KMS-11 (cell line): ENCODE results near the gene COL6A2.

Experiments
- H2AFZ ChIP-seq: fragments of 200-600 bp; sonication (generic); 2 replicates; pipeline ENCODE4 v1.6.1; 2016; ENCODE audit warnings: antibody characterized with exemption, mixed run types, low read depth
- H3K27ac ChIP-seq: fragments of 200-600 bp; sonication (generic); 2 replicates; pipeline ENCODE4 v1.6.1; 2016; ENCODE audit warnings: mild to moderate bottlenecking, mixed run types
- H3K27me3 ChIP-seq: fragments of 200-600 bp; sonication (generic); 2 replicates; pipeline ENCODE4 v1.6.1; 2017; ENCODE audit warnings: mild to moderate bottlenecking, low read depth, mixed run types, moderate library complexity; ENCODE audit not compliant: insufficient read depth
- H3K36me3 ChIP-seq: fragments of 200-600 bp; sonication (generic); 2 replicates; pipeline ENCODE4 v1.6.1; 2017; ENCODE audit warnings: mild to moderate bottlenecking, mixed run types; ENCODE audit not compliant: insufficient read depth
- H3K4me1 ChIP-seq: fragments of 200-600 bp; sonication (generic); 2 replicates; pipeline ENCODE4 v1.6.1; 2016; ENCODE audit warnings: mild to moderate bottlenecking, low read depth, mixed run types; ENCODE audit not compliant: poor library complexity, severe bottlenecking
- H3K4me2 ChIP-seq: fragments of 200-600 bp; sonication (generic); 2 replicates; pipeline ENCODE4 v1.7.0; 2016; ENCODE audit warnings: mild to moderate bottlenecking, mixed run types
- H3K4me3 ChIP-seq: fragments of 200-600 bp; sonication (generic); IDR thresholded peaks from 2 replicates; pipeline ENCODE4 v1.6.1; 2017; ENCODE audit warnings: low read depth, low read length, mixed read lengths; ENCODE audit not compliant: insufficient read depth
- H3K79me2 ChIP-seq: fragments of 200-600 bp; sonication (generic); 2 replicates; pipeline ENCODE4 v1.6.1; 2016; ENCODE audit warnings: low read depth, mixed run types; ENCODE audit not compliant: insufficient read depth
- H3K9ac ChIP-seq: fragments of 200-600 bp; sonication (generic); 2 replicates; pipeline ENCODE4 v1.6.1; 2016; ENCODE audit warnings: mild to moderate bottlenecking, mixed run types
- H4K20me1 ChIP-seq: fragments of 200-600 bp; sonication (generic); 2 replicates; pipeline ENCODE4 v1.6.1; 2016; ENCODE audit warnings: mild to moderate bottlenecking, mixed run types; ENCODE audit not compliant: insufficient read depth
- CTCF ChIP-seq: fragments of 200-600 bp; sonication (generic); conservative IDR thresholded peaks from 2 replicates; pipeline ENCODE4 v1.6.1; 2017; ENCODE audit warnings: low read depth, mild to moderate bottlenecking, antibody characterized with exemption, low read length, moderate library complexity, mixed read lengths

Gene COL6A2

GRCh38 chr21:46153247-46154154 lies 55.6 kb downstream of the COL6A2 start:
- Histone ChIP-seq H3K79me2 (no peaks in the 10 kb centered on the region), H3K4me1 (no peaks in the 10 kb centered on the region), H2AFZ (no peak overlapping the region), H3K4me2 (no peak overlapping the region), H3K36me3 (no peaks in the 10 kb centered on the region), H3K27ac (no peak overlapping the region), H3K4me3 (no peak overlapping the region), H4K20me1 (no peaks in the 10 kb centered on the region), H3K27me3 (no peaks in the 10 kb centered on the region), H3K9ac (no peak overlapping the region)
- TF ChIP-seq CTCF: peak; percentile 48

GRCh38 chr21:46154155-46154954 lies 56.4 kb downstream of the COL6A2 start:
- H2AFZ ChIP-seq: no peak overlapping the region
- no peaks in the 10 kb centered on the region for H4K20me1 ChIP-seq
- H3K4me3 ChIP-seq: no peak overlapping the region
- H3K36me3 ChIP-seq: no peaks in the 10 kb centered on the region
- H3K27ac ChIP-seq: no peak overlapping the region
- TF ChIP-seq CTCF: no peak
- no peak overlapping the region for H3K4me2 ChIP-seq
- no peaks in the 10 kb centered on the region for H3K4me1 ChIP-seq
- no peak overlapping the region for H3K9ac ChIP-seq
- no peaks in the 10 kb centered on the region for H3K79me2 ChIP-seq
- H3K27me3 ChIP-seq: no peaks in the 10 kb centered on the region

GRCh38 chr21:46154955-46155513 lies 57.1 kb downstream of the COL6A2 start:
- no peak overlapping the region for H2AFZ ChIP-seq
- no peaks in the 10 kb centered on the region for H3K79me2 ChIP-seq
- H3K4me1 ChIP-seq: no peaks in the 10 kb centered on the region
- H3K4me2 ChIP-seq: no peak overlapping the region
- no peaks in the 10 kb centered on the region for H4K20me1 ChIP-seq
- TF ChIP-seq CTCF: no peak
- no peaks in the 10 kb centered on the region for H3K36me3 ChIP-seq
- H3K27me3 ChIP-seq: no peaks in the 10 kb centered on the region
- no peak overlapping the region for H3K9ac ChIP-seq
- H3K27ac ChIP-seq: no peak overlapping the region
- no peak overlapping the region for H3K4me3 ChIP-seq

- Histone ChIP-seq H4K20me1 (no peaks in the 10 kb centered on the region), H3K27me3 (no peaks in the 10 kb centered on the region), H3K4me3 (no peak within 1 kb of the TSS), H2AFZ (no peak within 1 kb of the TSS), H3K4me1 (no peaks in the 10 kb centered on the region), H3K79me2 (no peaks in the 10 kb centered on the region), H3K27ac (no peak within 1 kb of the TSS), H3K36me3 (no peaks in the 10 kb centered on the region), H3K4me2 (no peak within 1 kb of the TSS), H3K9ac (no peak within 1 kb of the TSS)
- no peak for TF ChIP-seq CTCF
Measured at GRCh38 chr21:46155514-46156377, 57.8 kb downstream of the COL6A2 start, which contains the start of gene FTCD. Gene FTCD (minus strand): TSS chr21:46155579. CDS start chr21:46155523, 56 bp downstream.
